ENCODE data around the gene KRT14. TPM values are rescaled to one million over a fixed set of nuclear protein-coding genes. Genes with fewer than 3 reads are reported as not detected.

Gene KRT14
- total RNA-seq, 4 donors from 2014 or later: 115 to 7,717 (median 1,579) TPM

GRCh38 chr17:41542357-41542756 lies 44.3 kb downstream of the KRT14 start:
- WGBS, 2 donors: 43 to 64% methylated on average over 2 of the region's 2 CpGs
- H3K9me3 ChIP-seq: no peaks in the 10 kb centered on the region
- H3K27ac ChIP-seq: no peak overlapping the region
- no peak for TF ChIP-seq POLR2A (IDR thresholded peaks at IDR 0.05)
- no peak for TF ChIP-seq CTCF (IDR thresholded peaks at IDR 0.05)
- H3K27me3 ChIP-seq: no peaks in the 10 kb centered on the region
- H3K4me3 ChIP-seq: no peak overlapping the region
- no peak for DNase-seq
- H3K36me3 ChIP-seq: no peaks in the 10 kb centered on the region
- peaks cover 8 to 38% (median 14%) of the 10 kb centered on the region in 3 donors for H3K4me1 ChIP-seq
- intact Hi-C loops (cut with DNase I): loop anchor here (10.0 kb wide), 1 partner anchor 638 kb away; no protein-coding TSS in a partner anchor

- DNase-seq: no peak
- H3K27me3 ChIP-seq: no peaks in the 10 kb centered on the region
- H3K36me3 ChIP-seq: no peaks in the 10 kb centered on the region
- no peak overlapping the region for H3K4me3 ChIP-seq
- TF ChIP-seq POLR2A (IDR thresholded peaks at IDR 0.05) (no peak), CTCF (IDR thresholded peaks at IDR 0.05) (no peak)
- intact Hi-C loops (cut with DNase I): loop anchor here (10.0 kb wide), 1 partner anchor 636 kb away; no protein-coding TSS in a partner anchor
- peaks cover 10 to 44% (median 14%) of the 10 kb centered on the region in 3 donors for H3K4me1 ChIP-seq
- WGBS, 2 donors: 60 to 77% methylated on average over 10 of the region's 10 CpGs
- H3K9me3 ChIP-seq: no peaks in the 10 kb centered on the region
- H3K27ac ChIP-seq: peak overlapping the region in 2 of 4 donors; percentile 3 to 19
Observed at GRCh38 chr17:41540921-41541625, 45.6 kb downstream of the KRT14 start.

GRCh38 chr17:41539979-41540701 lies 46.6 kb downstream of the KRT14 start:
- peak overlapping the region in 2 of 4 donors; percentile 3 to 19 for H3K27ac ChIP-seq
- intact Hi-C loops (cut with DNase I): loop anchor here (10.0 kb wide), 1 partner anchor 635 kb away; no protein-coding TSS in a partner anchor
- no peak for TF ChIP-seq CTCF (IDR thresholded peaks at IDR 0.05)
- no peak for TF ChIP-seq POLR2A (IDR thresholded peaks at IDR 0.05)
- no peaks in the 10 kb centered on the region for H3K9me3 ChIP-seq
- H3K4me1 ChIP-seq: peaks cover 13 to 51% (median 17%) of the 10 kb centered on the region in 3 donors
- no peak overlapping the region for H3K4me3 ChIP-seq
- no peaks in the 10 kb centered on the region for H3K36me3 ChIP-seq
- WGBS, 2 donors: 76 to 78% methylated on average over 5 to 6 of the region's 7 CpGs
- H3K27me3 ChIP-seq: no peaks in the 10 kb centered on the region
- no peak for DNase-seq

- Histone ChIP-seq H3K27me3 (no peaks in the 10 kb centered on the region), H3K4me3 (no peak overlapping the region), H3K9me3 (no peaks in the 10 kb centered on the region), H3K27ac (no peak overlapping the region), H3K36me3 (no peaks in the 10 kb centered on the region), H3K4me1 (peaks cover 12 to 42% (median 13%) of the 10 kb centered on the region in 3 donors)
- intact Hi-C loops (cut with DNase I): no loop called here
- WGBS, 2 donors: 39 to 55% methylated on average over 2 to 5 of the region's 5 CpGs
- DNase-seq: no peak
- TF ChIP-seq POLR2A (IDR thresholded peaks at IDR 0.05) (no peak), CTCF (IDR thresholded peaks at IDR 0.05) (no peak)
Observed at GRCh38 chr17:41539071-41539492, 47.6 kb downstream of the KRT14 start.

- intact Hi-C loops (cut with DNase I): no loop called here
- Histone ChIP-seq H3K27ac (no peak overlapping the region), H3K9me3 (no peaks in the 10 kb centered on the region), H3K27me3 (no peaks in the 10 kb centered on the region), H3K36me3 (no peaks in the 10 kb centered on the region), H3K4me1 (peaks cover 12 to 42% (median 13%) of the 10 kb centered on the region in 3 donors), H3K4me3 (no peak overlapping the region)
- 37 to 45% methylated on average over 2 to 3 of the region's 5 CpGs for WGBS, 2 donors
- TF ChIP-seq CTCF (IDR thresholded peaks at IDR 0.05): no peak
- TF ChIP-seq POLR2A (IDR thresholded peaks at IDR 0.05): no peak
- DNase-seq: no peak
Observed at GRCh38 chr17:41538565-41538991, 48.1 kb downstream of the KRT14 start.

Measured in esophagus squamous epithelium (tissue), 5 donors.